ENCODE measurements around the gene NGEF. TPM values are rescaled to one million over a fixed set of nuclear protein-coding genes. Genes with fewer than 3 reads are reported as not detected.
"Not testable (repeated sequence)": the region's sequence is repeated elsewhere in the genome, so short reads cannot be mapped to it uniquely, and the experiment has no call there.

The NGEF gene
- total RNA-seq, 1 experiment from 2014 or later, result 2.7 TPM

GRCh38 chr2:233023007-233023760 lies 10.1 kb upstream of the NGEF start:
- no peak for DNase-seq (ENCODE audit: low read depth)

GRCh38 chr2:233022561-233022960 lies 9.5 kb upstream of the NGEF start:
- no peak for DNase-seq (ENCODE audit: low read depth)

GRCh38 chr2:233021771-233022170 lies 8.7 kb upstream of the NGEF start:
- DNase-seq (ENCODE audit: low read depth), result peak; percentile 50

GRCh38 chr2:233020454-233020853 lies 7.4 kb upstream of the NGEF start:
- no peak for DNase-seq (ENCODE audit: low read depth)

- DNase-seq (ENCODE audit: low read depth), result not testable (repeated sequence)
Observed at GRCh38 chr2:233019610-233020009, 6.6 kb upstream of the NGEF start.

GRCh38 chr2:233017947-233018346 lies 4.9 kb upstream of the NGEF start:
- DNase-seq (ENCODE audit: low read depth), result no peak

- no peak for DNase-seq (ENCODE audit: low read depth)
Observed at GRCh38 chr2:233015019-233015645, 2.1 kb upstream of the NGEF start.

- DNase-seq (ENCODE audit: low read depth), result no peak
Observed at GRCh38 chr2:233013650-233014049, 594 bp upstream of the NGEF start.

GRCh38 chr2:233012301-233012971 lies 620 bp downstream of the NGEF start:
- DNase-seq (ENCODE audit: low read depth), result no peak

- no peak for DNase-seq (ENCODE audit: low read depth)
Observed at GRCh38 chr2:233011702-233012131, 1.3 kb downstream of the NGEF start.

GRCh38 chr2:233011268-233011650 lies 1.8 kb downstream of the NGEF start:
- DNase-seq (ENCODE audit: low read depth), result no peak

- DNase-seq (ENCODE audit: low read depth), result no peak
Observed at GRCh38 chr2:233010569-233011267, 2.3 kb downstream of the NGEF start.

- DNase-seq (ENCODE audit: low read depth), result no peak
Observed at GRCh38 chr2:233009661-233010060, 3.4 kb downstream of the NGEF start.

GRCh38 chr2:233007739-233008138 lies 5.3 kb downstream of the NGEF start:
- DNase-seq (ENCODE audit: low read depth), result no peak

- no peak for DNase-seq (ENCODE audit: low read depth)
Observed at GRCh38 chr2:233007270-233007669, 5.8 kb downstream of the NGEF start.

GRCh38 chr2:233006648-233007047 lies 6.4 kb downstream of the NGEF start:
- no peak for DNase-seq (ENCODE audit: low read depth)

- DNase-seq (ENCODE audit: low read depth), result no peak
Observed at GRCh38 chr2:233005096-233005495, 8.0 kb downstream of the NGEF start.

- no peak for DNase-seq (ENCODE audit: low read depth)
Observed at GRCh38 chr2:233003658-233004555, 9.1 kb downstream of the NGEF start.

GRCh38 chr2:233002829-233003657 lies 10.0 kb downstream of the NGEF start:
- no peak for DNase-seq (ENCODE audit: low read depth)

Measured in HT1080 (cell line).